H1 (cell line): Measurements from ENCODE around the gene UVRAG. TPM values are rescaled to one million over a fixed set of nuclear protein-coding genes. Genes with fewer than 3 reads are reported as not detected.

ENCODE experiments used
- CTCF ChIA-PET: fragments of 300-600 bp; sonication (Branson Sonifier 250); formaldehyde crosslinking; loops from one replicate; lab custom pipeline; 2021; ENCODE audit not compliant: partially characterized antibody; lab: Charles Lee
- POLR2A ChIA-PET: fragments of 300-600 bp; sonication (Branson Sonifier 250); formaldehyde crosslinking; loops from one replicate; lab custom pipeline; 2021; ENCODE audit warnings: inconsistent platforms; ENCODE audit not compliant: partially characterized antibody; lab: Charles Lee
- DNase-seq, 2 experiments: peaks; one replicate each; pipeline versions ENCODE4 v3.0.0 to v3.0.0-alpha.2; 2010 to 2022; ENCODE audit warnings: low spot score in 2 of 2, low read depth in 1 of 2, mixed read lengths in 1 of 2
- FAIRE-seq: peaks from 2 replicates; lab custom pipeline; 2011; peaks lifted over from hg19 to GRCh38; lab: Jason Lieb, UNC
- H2AFZ ChIP-seq: 2 replicates; pipeline ENCODE4 v1.8.1; 2012; ENCODE audit warnings: low read length, inconsistent platforms
- H2AK5ac ChIP-seq: 2 replicates; pipeline ENCODE4 v1.6.1; 2013; ENCODE audit warnings: low read depth, low read length
- H2BK120ac ChIP-seq: replicated peaks from 2 replicates; pipeline ENCODE3; 2013; ENCODE audit warnings: low read depth, low read length, inconsistent platforms
- H2BK12ac ChIP-seq: 2 replicates; pipeline ENCODE4 v1.6.1; 2013; ENCODE audit warnings: low read depth, low read length
- H2BK15ac ChIP-seq: 2 replicates; pipeline ENCODE4 v1.6.1; 2013; ENCODE audit warnings: low read length
- H2BK20ac ChIP-seq: 2 replicates; pipeline ENCODE4 v1.6.1; 2013; ENCODE audit warnings: low read length
- H2BK5ac ChIP-seq: 2 replicates; pipeline ENCODE4 v1.6.1; 2013; ENCODE audit warnings: low read depth, low read length
- H3K14ac ChIP-seq: 2 replicates; pipeline ENCODE4 v1.6.1; 2013; ENCODE audit warnings: inconsistent platforms; ENCODE audit not compliant: insufficient read length
- H3K18ac ChIP-seq: 2 replicates; pipeline ENCODE4 v1.6.1; 2013; ENCODE audit warnings: low read length; ENCODE audit errors: extremely low read depth
- H3K23ac ChIP-seq: 2 replicates; pipeline ENCODE4 v1.6.1; 2013; ENCODE audit warnings: inconsistent platforms; ENCODE audit not compliant: insufficient read length
- H3K23me2 ChIP-seq: 2 replicates; pipeline ENCODE4 v1.6.1; 2013; ENCODE audit warnings: low read depth, low read length
- H3K27ac ChIP-seq: 2 replicates; pipeline ENCODE4 v1.6.1; 2011; ENCODE audit warnings: low read depth, low read length, inconsistent platforms
- H3K27me3 ChIP-seq, 4 experiments: replicated peaks in 1 of 4; 1 replicate in 1 of 4; 2 replicates in 3 of 4; pipeline versions ENCODE4 v1.6.1 to v1.8.1; 2011 to 2013; ENCODE audit warnings: low read length in 3 of 4, mild to moderate bottlenecking in 3 of 4, inconsistent platforms in 2 of 4, mixed read lengths in 2 of 4, moderate library complexity in 1 of 4; ENCODE audit not compliant: control insufficient read depth in 3 of 4, insufficient read depth in 3 of 4; ENCODE audit errors: extremely low read depth in 1 of 4
- H3K36me3 ChIP-seq, 4 experiments: 2 replicates each; pipeline versions ENCODE4 v1.6.1 to v1.8.1; 2011 to 2013; ENCODE audit warnings: mild to moderate bottlenecking in 4 of 4, low read length in 3 of 4, moderate library complexity in 2 of 4, control low read depth in 1 of 4, inconsistent platforms in 1 of 4; ENCODE audit not compliant: insufficient read depth in 4 of 4, control insufficient read depth in 2 of 4
- H3K4ac ChIP-seq: replicated peaks from 2 replicates; pipeline ENCODE3; 2013; ENCODE audit warnings: low read length, low read depth, mixed read lengths, inconsistent platforms; ENCODE audit not compliant: insufficient read length
- H3K4me1 ChIP-seq, 4 experiments: replicated peaks in 1 of 4; 1 replicate in 1 of 4; 2 replicates in 3 of 4; pipeline versions ENCODE4 v1.6.1 to v1.8.1; 2011 to 2013; ENCODE audit warnings: low read length in 3 of 4, inconsistent platforms in 2 of 4, mixed read lengths in 1 of 4; ENCODE audit not compliant: insufficient read depth in 4 of 4, control insufficient read depth in 3 of 4
- H3K4me2 ChIP-seq, 2 experiments: 2 replicates each; pipeline versions ENCODE4 v1.6.1 to v1.8.1; 2011 to 2013; ENCODE audit warnings: low read depth in 2 of 2, low read length in 2 of 2, control low read depth in 1 of 2, inconsistent platforms in 1 of 2, mild to moderate bottlenecking in 1 of 2; ENCODE audit not compliant: insufficient read depth in 1 of 2
- H3K4me3 ChIP-seq, 4 experiments: fragments of 200-600, 300-600 bp in 1 of 4; sonication (generic), shearing (Covaris generic), sonication (Bioruptor Twin) in 1 of 4; 2 replicates each; pipeline versions ENCODE4 v1.5.1 to v1.8.1; 2011 to 2016; ENCODE audit warnings: low read length in 4 of 4, low read depth in 3 of 4, control low read depth in 2 of 4, inconsistent platforms in 2 of 4, mild to moderate bottlenecking in 2 of 4, mixed read lengths in 1 of 4, moderate library complexity in 1 of 4; ENCODE audit not compliant: insufficient read depth in 2 of 4; ENCODE audit errors: extremely low read depth in 1 of 4
- H3K56ac ChIP-seq: replicated peaks from 2 replicates; pipeline ENCODE3; 2013; ENCODE audit warnings: low read depth, mild to moderate bottlenecking, mixed read lengths, low read length, inconsistent platforms; ENCODE audit not compliant: insufficient read length
- H3K79me1 ChIP-seq: 2 replicates; pipeline ENCODE4 v1.6.1; 2013; ENCODE audit warnings: low read depth, low read length, control low read depth
- H3K79me2 ChIP-seq, 2 experiments: 2 replicates each; pipeline versions ENCODE4 v1.6.1 to v1.8.1; 2012 to 2013; ENCODE audit warnings: low read length in 2 of 2, mild to moderate bottlenecking in 2 of 2, inconsistent platforms in 1 of 2; ENCODE audit not compliant: insufficient read depth in 2 of 2, control insufficient read depth in 1 of 2
- H3K9ac ChIP-seq, 4 experiments: replicated peaks in 1 of 4; 1 replicate in 1 of 4; 2 replicates in 3 of 4; pipeline versions ENCODE4 v1.6.1 to v1.8.1; 2011 to 2013; ENCODE audit warnings: low read depth in 3 of 4, low read length in 3 of 4, control low read depth in 2 of 4, mild to moderate bottlenecking in 2 of 4, moderate library complexity in 2 of 4, inconsistent platforms in 1 of 4; ENCODE audit errors: extremely low read depth in 1 of 4
- H3K9me3 ChIP-seq, 2 experiments: 2 replicates each; pipeline versions ENCODE4 v1.6.1 to v1.8.1; 2012 to 2013; ENCODE audit warnings: mild to moderate bottlenecking in 2 of 2, moderate library complexity in 2 of 2, control low read depth in 1 of 2, inconsistent platforms in 1 of 2, low read depth in 1 of 2, low read length in 1 of 2, mixed read lengths in 1 of 2; ENCODE audit not compliant: insufficient read depth in 2 of 2
- H4K20me1 ChIP-seq, 2 experiments: replicated peaks in 1 of 2; 2 replicates each; pipeline versions ENCODE3 to v1.8.1; 2011 to 2013; ENCODE audit warnings: inconsistent platforms in 2 of 2, low read length in 2 of 2, mild to moderate bottlenecking in 1 of 2; ENCODE audit not compliant: insufficient read depth in 2 of 2, control insufficient read depth in 1 of 2
- H4K5ac ChIP-seq: 2 replicates; pipeline ENCODE4 v1.6.1; 2013; ENCODE audit warnings: low read length, low read depth, mixed read lengths, inconsistent platforms; ENCODE audit not compliant: insufficient read length
- H4K8ac ChIP-seq: 2 replicates; pipeline ENCODE4 v1.8.0; 2013; ENCODE audit warnings: mild to moderate bottlenecking, moderate library complexity, low read length, inconsistent platforms; ENCODE audit not compliant: insufficient read depth; ENCODE audit errors: extremely low read depth
- H4K91ac ChIP-seq: replicated peaks from 2 replicates; pipeline ENCODE3; 2013; ENCODE audit warnings: low read length, mixed read lengths, inconsistent platforms; ENCODE audit not compliant: insufficient read length
- ASH2L ChIP-seq: fragments of 200-600, 300-600 bp; sonication (generic); IDR thresholded peaks from one replicate; pipeline ENCODE4 v1.7.1; 2017; ENCODE audit warnings: low read length
- ATF3 ChIP-seq: IDR thresholded peaks from 2 replicates; pipeline ENCODE4 v1.6.1; 2011; ENCODE audit warnings: low read depth, mild to moderate bottlenecking, low read length; ENCODE audit not compliant: insufficient read depth
- BCL11A ChIP-seq, 2 experiments: IDR thresholded peaks; one replicate each; pipeline ENCODE4 v1.6.1; 2011; ENCODE audit warnings: low read depth in 2 of 2, low read length in 2 of 2, mild to moderate bottlenecking in 2 of 2
- KDM4A ChIP-seq: IDR thresholded peaks from one replicate; pipeline ENCODE4 v1.7.1; 2012; ENCODE audit warnings: low read depth, mild to moderate bottlenecking, moderate library complexity, low read length, inconsistent platforms; ENCODE audit not compliant: severe bottlenecking
- KDM5A ChIP-seq: fragments of 200-600 bp; IDR thresholded peaks from 2 replicates; pipeline ENCODE4 v1.7.1; 2012; ENCODE audit warnings: mild to moderate bottlenecking, low read length, inconsistent platforms, mixed read lengths
- MAFK ChIP-seq: IDR thresholded peaks from 2 replicates; pipeline ENCODE4 v1.6.1; 2012; ENCODE audit warnings: low read depth, mild to moderate bottlenecking, improper control_type of control experiment, low read length
- NRF1 ChIP-seq: IDR thresholded peaks from 2 replicates; pipeline ENCODE4 v1.6.1; 2011; ENCODE audit warnings: mild to moderate bottlenecking, low read depth, low read length, improper control_type of control experiment
- SIX5 ChIP-seq: IDR thresholded peaks from 2 replicates; pipeline ENCODE4 v1.6.1; 2011; ENCODE audit warnings: mild to moderate bottlenecking, low read depth, low read length
- SP2 ChIP-seq: IDR thresholded peaks from 2 replicates; pipeline ENCODE4 v1.6.1; 2012; ENCODE audit warnings: mild to moderate bottlenecking, low read length, inconsistent platforms
- TAF1 ChIP-seq: IDR thresholded peaks from 2 replicates; pipeline ENCODE4 v1.6.1; 2011; ENCODE audit warnings: mild to moderate bottlenecking, low read depth, low read length
- WGBS, 2 experiments: shearing (Covaris generic) in 1 of 2; methylation state at CpG; one replicate each; pipeline versions ENCODE4 v1.1.6 to v1.1.7; 2013 to 2015; ENCODE audit warnings: low lambda C conversion rate in 2 of 2, mixed read lengths in 2 of 2, inconsistent platforms in 1 of 2, low coverage in 1 of 2, missing lambda C conversion rate in 1 of 2; ENCODE audit not compliant: insufficient replicate concordance in 2 of 2, insufficient coverage in 1 of 2, insufficient read length in 1 of 2; ENCODE audit errors: extremely low coverage in 1 of 2, missing lambda C conversion rate in 1 of 2; 5-methylcytosine and 5-hydroxymethylcytosine counted together
- polyA plus RNA-seq, 7 experiments: library from polyadenylated mRNA; depleted of rRNA in 3 of 7; stranded (reverse) in 5 of 7; unstranded in 2 of 7; fragments of >200 nt in 5 of 7; fragments of 200-250 nt in 2 of 7; gene quantifications; 1 replicate in 5 of 7; 2 replicates in 1 of 7; 4 replicates in 1 of 7; pipeline versions ENCODE4 v1.2.1 to v1.2.3, GENCODE V29; 2011 to 2013; ENCODE audit warnings: missing spikeins in 2 of 7, mixed read lengths in 2 of 7
- total RNA-seq: library from RNA; stranded (reverse); fragmentation: NEBNext Ultra II Directional; extraction: Animal tissue kit (Norgen Biotek cat#: 25700); gene quantifications from 2 replicates; pipeline ENCODE4 v1.2.1, GENCODE V29; 2021

The UVRAG gene
- total and polyA plus RNA-seq, 2 of the 8 experiments (the other 6 are each of a cell fraction or from before 2014, with no cell fraction given) = 5.5 to 14.7 TPM

GRCh38 chr11:75964071-75964470, 149.1 kb downstream of the UVRAG start:
- FAIRE-seq = no peak
- CTCF ChIA-PET = interaction anchor here (0.7 to 1.2 kb wide), 2 partner anchors 9 to 219 kb away, joined by 3 read pairs; no protein-coding TSS in a partner anchor
- TF ChIP-seq BCL11A (IDR thresholded peaks at IDR 0.05; ENCODE audit: low read depth in 2 of 2, low read length in 2 of 2) = no peak
- no peak for TF ChIP-seq SP2
- TF ChIP-seq KDM5A = no peak
- no peak for TF ChIP-seq TAF1
- TF ChIP-seq MAFK = no peak
- TF ChIP-seq SIX5 = no peak
- TF ChIP-seq ASH2L = no peak
- no peak for TF ChIP-seq ATF3
- TF ChIP-seq NRF1 = no peak
- no peak for TF ChIP-seq KDM4A

More at GRCh38 chr11:75964071-75964470, 149.1 kb downstream of the UVRAG start:
- Histone ChIP-seq H2BK15ac (no peak overlapping the region), H3K56ac (no peak overlapping the region), H4K5ac (no peak overlapping the region), H3K4me3 (no peak overlapping the region), H3K79me2 (no peaks in the 10 kb centered on the region), H3K27me3 (no peaks in the 10 kb centered on the region), H4K20me1 (peaks cover 0 to 2% of the 10 kb centered on the region in 2 experiments), H2BK20ac (no peak overlapping the region), H2BK5ac (no peak overlapping the region), H2AK5ac (no peak overlapping the region), H3K23me2 (no peaks in the 10 kb centered on the region), H3K4me2 (no peak overlapping the region), H2AFZ (no peak overlapping the region), H3K27ac (no peak overlapping the region), H3K36me3 (no peaks in the 10 kb centered on the region), H3K18ac (no peak overlapping the region), H3K4ac (no peak overlapping the region), H2BK120ac (no peak overlapping the region), H3K23ac (no peak overlapping the region), H3K9me3 (no peaks in the 10 kb centered on the region), H3K79me1 (no peaks in the 10 kb centered on the region), H2BK12ac (no peak overlapping the region), H3K4me1 (no peaks in the 10 kb centered on the region; a peak in 1 of 7 replicates), H4K8ac (no peak overlapping the region), H3K14ac (no peak overlapping the region), H3K9ac (no peak overlapping the region), H4K91ac (no peak overlapping the region)
- 92% methylated on average over 2 of the region's 2 CpGs; no CpG with 5 or more reads in 1 of the 2 experiments for WGBS, 2 experiments
- DNase-seq = no peak
- POLR2A ChIA-PET = no interaction called here
